ENCODE data around the gene ARFGEF3. TPM values are rescaled to one million over a fixed set of nuclear protein-coding genes. Genes with fewer than 3 reads are reported as not detected.

Gene ARFGEF3
- total RNA-seq, 1 donor, result under 0.01 TPM

DNA sequence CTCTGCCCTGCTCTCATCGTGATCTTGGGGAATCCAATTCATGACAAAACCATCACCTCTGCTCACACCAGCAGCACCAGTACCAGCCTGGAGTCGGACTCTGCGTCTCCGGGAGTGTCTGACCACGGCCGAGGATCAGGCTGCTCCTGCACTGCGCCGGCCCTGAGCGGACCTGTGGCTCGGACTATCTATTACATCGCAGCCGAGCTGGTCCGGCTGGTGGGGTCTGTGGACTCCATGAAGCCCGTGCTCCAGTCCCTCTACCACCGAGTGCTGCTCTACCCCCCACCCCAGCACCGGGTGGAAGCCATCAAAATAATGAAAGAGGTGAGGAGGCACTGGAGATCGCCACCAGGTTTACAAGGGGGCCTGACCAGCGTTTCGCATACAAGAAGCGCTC is 93.7 kb downstream of the ARFGEF3 start:
- no peaks in the 10 kb centered on the region for H3K9me3 ChIP-seq (ENCODE audit: low read depth, low read length)

DNA sequence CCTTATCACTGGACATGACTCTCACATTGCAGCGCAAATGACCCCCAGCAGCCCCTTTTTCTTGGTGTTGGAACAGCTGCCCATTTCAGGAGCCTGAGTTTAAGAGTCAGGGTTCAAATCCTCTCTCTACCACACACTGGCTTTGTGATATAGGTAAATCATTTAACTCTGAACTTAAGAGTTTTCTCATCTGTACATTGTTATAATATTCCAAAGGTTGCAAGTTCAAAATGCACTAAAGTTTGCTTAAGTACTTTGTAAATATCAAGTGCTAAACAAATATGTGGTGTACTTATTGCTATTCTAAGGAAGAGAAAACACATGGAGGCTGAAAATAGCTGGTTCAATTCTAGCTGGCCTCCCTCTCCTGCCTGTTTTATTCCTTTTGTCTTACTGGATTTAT is 95.9 kb downstream of the ARFGEF3 start:
- Histone ChIP-seq H3K4me3 (ENCODE audit: low read length) (no peak overlapping the region), H3K27me3 (ENCODE audit: insufficient read depth, low read length) (peaks cover 3% of the 10 kb centered on the region), H3K4me1 (ENCODE audit: insufficient read depth, low read length) (no peaks in the 10 kb centered on the region), H3K9me3 (ENCODE audit: low read depth, low read length) (no peaks in the 10 kb centered on the region)

More for the DNA sequence above, 93.7 kb downstream of the ARFGEF3 start:
- Histone ChIP-seq H3K4me3 (ENCODE audit: low read length) (no peak overlapping the region), H3K4me1 (ENCODE audit: insufficient read depth, low read length) (no peaks in the 10 kb centered on the region), H3K27me3 (ENCODE audit: insufficient read depth, low read length) (no peaks in the 10 kb centered on the region)

DNA sequence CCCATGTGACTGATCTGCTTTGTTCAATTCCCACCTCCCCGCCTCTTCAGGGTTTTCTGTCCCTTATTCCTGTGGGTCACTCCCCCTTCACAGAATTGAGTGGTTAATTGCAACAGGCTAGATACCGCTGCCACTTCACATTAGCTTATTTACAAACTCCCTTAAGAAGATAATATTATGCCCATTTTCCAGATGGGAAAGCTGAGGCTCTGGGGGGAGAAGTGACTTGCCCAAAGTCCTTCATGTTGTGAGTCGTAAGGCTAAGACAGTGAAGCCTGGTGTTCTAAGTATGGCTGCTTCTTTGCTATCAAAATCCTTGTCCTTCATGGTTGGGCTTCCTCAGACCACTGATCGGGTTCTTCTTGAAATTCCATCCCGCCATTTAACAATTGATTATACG is 96.5 kb downstream of the ARFGEF3 start:
- Histone ChIP-seq H3K4me1 (ENCODE audit: insufficient read depth, low read length) (no peaks in the 10 kb centered on the region), H3K9me3 (ENCODE audit: low read depth, low read length) (no peaks in the 10 kb centered on the region), H3K4me3 (ENCODE audit: low read length) (no peak overlapping the region), H3K27me3 (ENCODE audit: insufficient read depth, low read length) (peaks cover 3% of the 10 kb centered on the region)

DNA sequence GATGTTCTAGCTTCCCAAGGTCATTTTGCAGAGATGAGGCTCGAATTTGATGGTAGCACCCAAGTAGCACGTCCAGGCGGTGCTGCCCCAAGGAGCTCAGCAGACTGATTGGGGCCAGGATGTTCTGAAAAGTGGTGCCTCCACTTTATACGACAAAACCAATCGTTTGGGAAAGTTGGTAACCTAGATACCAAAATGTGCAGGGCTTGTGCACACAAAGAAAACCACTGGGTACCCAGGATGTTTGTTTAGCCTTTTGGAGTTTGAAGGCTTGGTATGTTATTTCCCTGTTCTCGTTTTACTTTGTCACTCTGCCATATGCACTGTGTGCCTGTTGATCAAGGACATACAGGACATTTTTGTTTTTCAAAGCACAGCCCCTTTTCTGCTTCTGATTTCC is 97.3 kb downstream of the ARFGEF3 start:
- peaks cover 3% of the 10 kb centered on the region for H3K27me3 ChIP-seq (ENCODE audit: insufficient read depth, low read length)
- no peaks in the 10 kb centered on the region for H3K4me1 ChIP-seq (ENCODE audit: insufficient read depth, low read length)
- no peak overlapping the region for H3K4me3 ChIP-seq (ENCODE audit: low read length)
- H3K9me3 ChIP-seq (ENCODE audit: low read depth, low read length), result no peaks in the 10 kb centered on the region

DNA sequence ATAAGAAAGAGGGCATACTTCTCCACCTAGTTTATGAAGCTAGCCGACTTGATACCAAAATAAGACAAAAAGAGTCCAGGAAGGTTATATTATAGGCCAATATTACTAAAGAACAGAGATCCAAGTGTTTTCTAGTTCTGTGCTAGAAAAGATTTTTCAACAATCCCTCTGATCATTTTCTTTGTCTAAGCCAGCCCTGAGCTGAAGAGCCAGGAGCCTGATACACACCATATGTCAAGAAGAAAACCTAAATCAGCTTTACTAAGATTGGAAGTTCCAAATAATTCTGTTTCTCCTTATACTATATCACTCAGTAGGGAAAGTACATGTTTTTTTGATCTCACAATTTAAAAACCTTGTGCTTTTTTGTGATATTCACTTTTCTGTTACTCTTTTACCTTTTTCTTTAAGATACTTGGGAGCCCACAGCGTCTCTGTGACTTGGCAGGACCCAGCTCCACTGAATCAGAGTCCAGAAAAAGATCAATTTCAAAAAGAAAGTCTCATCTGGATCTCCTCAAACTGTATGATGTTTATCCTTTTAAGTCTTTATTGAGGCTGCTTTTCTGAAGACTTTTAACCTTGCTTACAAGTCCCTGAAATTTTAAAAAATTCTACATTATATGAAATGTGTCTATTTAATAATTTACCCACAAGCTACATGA is 99.5 kb downstream of the ARFGEF3 start:
- H3K9me3 ChIP-seq (ENCODE audit: low read depth, low read length), result no peaks in the 10 kb centered on the region
- peaks cover 3% of the 10 kb centered on the region for H3K27me3 ChIP-seq (ENCODE audit: insufficient read depth, low read length)
- no peaks in the 10 kb centered on the region for H3K4me1 ChIP-seq (ENCODE audit: insufficient read depth, low read length)
- H3K4me3 ChIP-seq (ENCODE audit: low read length), result no peak overlapping the region

DNA sequence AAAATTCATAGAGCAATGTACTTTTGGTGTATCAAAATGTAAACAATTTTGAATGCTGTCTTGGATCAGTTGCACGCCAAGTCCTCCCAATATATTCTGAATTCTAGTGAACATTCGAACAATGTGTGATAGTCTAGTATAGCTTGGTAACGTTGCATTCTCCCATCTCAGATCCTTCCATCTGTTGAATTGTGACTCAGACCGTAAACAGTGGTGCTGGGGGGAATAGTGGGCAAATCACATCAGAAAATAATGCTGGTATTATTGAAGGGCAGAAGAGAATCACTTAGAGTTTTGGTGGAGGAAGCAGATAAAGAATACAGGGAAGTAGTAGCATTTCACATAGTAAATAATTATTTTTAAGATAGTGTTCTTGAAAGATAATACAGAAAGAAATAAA is 102.2 kb downstream of the ARFGEF3 start:
- Histone ChIP-seq H3K27me3 (ENCODE audit: insufficient read depth, low read length) (peaks cover 3% of the 10 kb centered on the region), H3K4me1 (ENCODE audit: insufficient read depth, low read length) (no peaks in the 10 kb centered on the region), H3K9me3 (ENCODE audit: low read depth, low read length) (no peaks in the 10 kb centered on the region), H3K4me3 (ENCODE audit: low read length) (no peak overlapping the region)

DNA sequence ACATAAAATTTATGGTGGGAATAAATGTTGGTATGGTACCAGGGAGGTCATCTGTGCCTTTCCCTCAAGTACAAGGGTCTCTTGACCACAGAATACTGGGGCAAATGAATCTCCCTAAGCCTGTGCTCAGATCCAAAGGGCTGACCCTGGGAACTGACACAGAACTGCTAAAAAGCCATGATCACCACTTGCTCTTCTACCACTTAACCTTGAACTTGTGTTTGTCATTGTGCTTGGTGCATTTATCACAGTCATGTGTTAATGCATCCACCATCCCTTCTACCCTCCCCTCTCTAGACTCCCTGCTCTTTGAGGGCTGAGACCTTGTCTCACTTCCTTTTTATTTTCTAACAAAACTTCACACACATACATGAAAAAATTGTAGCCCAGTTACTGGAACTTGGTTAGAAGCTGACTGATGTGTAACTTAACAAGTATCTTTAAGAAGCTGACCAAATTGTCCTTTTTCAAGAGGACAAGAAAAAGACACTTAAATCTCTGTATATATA is 102.7 kb downstream of the ARFGEF3 start:
- peaks cover 3% of the 10 kb centered on the region for H3K27me3 ChIP-seq (ENCODE audit: insufficient read depth, low read length)
- no peaks in the 10 kb centered on the region for H3K9me3 ChIP-seq (ENCODE audit: low read depth, low read length)
- H3K4me3 ChIP-seq (ENCODE audit: low read length), result no peak overlapping the region
- no peaks in the 10 kb centered on the region for H3K4me1 ChIP-seq (ENCODE audit: insufficient read depth, low read length)

DNA sequence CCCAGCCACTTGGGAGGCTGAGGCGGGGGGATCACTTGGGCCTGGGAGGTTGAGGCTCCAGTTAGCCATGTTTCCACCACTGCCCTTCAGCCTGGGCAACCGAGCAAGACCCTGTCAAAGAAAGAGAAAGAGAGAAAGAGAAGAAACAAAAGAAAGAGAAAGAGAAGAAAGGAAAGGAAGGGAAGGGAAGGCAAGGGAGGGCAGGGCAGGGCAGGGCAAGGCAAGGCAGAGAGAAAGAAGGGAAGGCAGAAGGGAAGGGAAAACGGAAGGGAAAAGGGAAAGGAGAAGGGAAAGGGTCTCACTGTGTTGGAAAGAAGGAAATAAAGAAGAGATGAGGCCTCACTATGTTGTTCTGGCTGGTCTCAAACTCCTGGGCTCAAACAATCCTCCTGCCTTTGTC is 104.4 kb downstream of the ARFGEF3 start:
- H3K27me3 ChIP-seq (ENCODE audit: insufficient read depth, low read length), result no peaks in the 10 kb centered on the region
- H3K4me1 ChIP-seq (ENCODE audit: insufficient read depth, low read length), result no peaks in the 10 kb centered on the region
- no peaks in the 10 kb centered on the region for H3K9me3 ChIP-seq (ENCODE audit: low read depth, low read length)
- H3K4me3 ChIP-seq (ENCODE audit: low read length), result no peak overlapping the region

DNA sequence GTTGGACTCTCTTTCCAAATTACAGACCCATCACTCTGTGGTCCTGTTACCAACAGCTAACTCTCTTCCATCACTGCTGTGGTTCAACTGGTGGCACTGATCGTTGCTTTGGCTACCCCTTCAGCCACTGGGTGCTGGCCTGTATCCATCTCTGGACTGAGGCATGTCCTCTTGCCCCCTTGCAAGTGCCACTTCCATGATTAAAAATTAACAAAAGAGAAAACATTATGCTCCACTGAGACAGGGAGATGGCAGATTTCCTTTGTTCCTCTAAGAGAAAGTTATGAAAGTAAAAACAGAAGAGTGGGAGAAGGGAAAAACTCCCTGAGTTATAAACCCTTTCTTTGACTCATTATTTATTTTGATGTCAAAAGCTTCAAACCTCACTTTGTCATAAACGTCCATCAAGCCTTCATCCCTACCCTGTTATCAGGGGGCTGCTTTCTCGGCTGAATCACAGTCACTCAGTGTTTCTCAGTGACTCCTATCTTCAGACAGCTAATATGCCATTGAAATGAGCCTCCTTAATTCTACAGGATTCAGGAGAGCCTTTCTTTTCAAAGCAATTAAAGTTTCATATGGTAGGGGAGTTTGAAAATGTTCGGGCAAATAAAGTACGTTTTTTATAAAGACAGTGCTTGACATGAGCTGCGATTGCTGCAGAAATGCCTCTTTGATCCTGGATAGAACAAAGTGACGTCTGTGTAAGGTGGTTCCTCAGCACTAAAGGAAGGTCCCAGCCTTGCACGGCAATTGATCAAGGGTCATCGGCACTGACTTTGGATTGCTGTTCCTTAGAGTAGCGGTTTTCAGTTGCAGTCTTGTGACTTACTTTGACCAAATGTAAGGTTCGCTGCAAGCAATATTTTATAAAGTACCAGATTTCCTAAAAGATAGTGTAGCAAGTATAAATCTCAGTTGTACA is 106.5 kb downstream of the ARFGEF3 start:
- Histone ChIP-seq H3K27me3 (ENCODE audit: insufficient read depth, low read length) (no peaks in the 10 kb centered on the region), H3K4me1 (ENCODE audit: insufficient read depth, low read length) (no peaks in the 10 kb centered on the region), H3K4me3 (ENCODE audit: low read length) (no peak overlapping the region)

DNA sequence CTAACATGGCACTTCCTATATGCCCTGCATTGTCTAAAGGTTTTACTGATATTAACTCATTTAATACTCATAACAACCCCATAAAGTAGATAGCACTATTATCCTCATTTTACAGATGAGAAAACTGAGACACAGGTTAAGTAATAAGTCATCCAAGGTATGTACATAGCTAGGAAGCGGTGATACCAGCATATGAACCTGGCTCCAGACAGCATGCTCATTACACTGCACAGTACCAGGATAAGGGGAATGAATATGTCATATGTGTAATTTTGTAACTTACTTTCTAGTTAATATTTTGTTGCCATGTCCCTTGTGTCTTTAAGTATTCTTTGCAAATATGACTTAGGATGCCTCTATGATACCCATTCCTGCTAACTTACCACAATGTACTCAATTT is 109.7 kb downstream of the ARFGEF3 start:
- H3K4me1 ChIP-seq (ENCODE audit: insufficient read depth, low read length), result no peaks in the 10 kb centered on the region
- no peak overlapping the region for H3K4me3 ChIP-seq (ENCODE audit: low read length)
- no peaks in the 10 kb centered on the region for H3K9me3 ChIP-seq (ENCODE audit: low read depth, low read length)
- no peaks in the 10 kb centered on the region for H3K27me3 ChIP-seq (ENCODE audit: insufficient read depth, low read length)

More for the DNA sequence above, 106.5 kb downstream of the ARFGEF3 start:
- H3K9me3 ChIP-seq (ENCODE audit: low read depth, low read length), result no peaks in the 10 kb centered on the region

DNA sequence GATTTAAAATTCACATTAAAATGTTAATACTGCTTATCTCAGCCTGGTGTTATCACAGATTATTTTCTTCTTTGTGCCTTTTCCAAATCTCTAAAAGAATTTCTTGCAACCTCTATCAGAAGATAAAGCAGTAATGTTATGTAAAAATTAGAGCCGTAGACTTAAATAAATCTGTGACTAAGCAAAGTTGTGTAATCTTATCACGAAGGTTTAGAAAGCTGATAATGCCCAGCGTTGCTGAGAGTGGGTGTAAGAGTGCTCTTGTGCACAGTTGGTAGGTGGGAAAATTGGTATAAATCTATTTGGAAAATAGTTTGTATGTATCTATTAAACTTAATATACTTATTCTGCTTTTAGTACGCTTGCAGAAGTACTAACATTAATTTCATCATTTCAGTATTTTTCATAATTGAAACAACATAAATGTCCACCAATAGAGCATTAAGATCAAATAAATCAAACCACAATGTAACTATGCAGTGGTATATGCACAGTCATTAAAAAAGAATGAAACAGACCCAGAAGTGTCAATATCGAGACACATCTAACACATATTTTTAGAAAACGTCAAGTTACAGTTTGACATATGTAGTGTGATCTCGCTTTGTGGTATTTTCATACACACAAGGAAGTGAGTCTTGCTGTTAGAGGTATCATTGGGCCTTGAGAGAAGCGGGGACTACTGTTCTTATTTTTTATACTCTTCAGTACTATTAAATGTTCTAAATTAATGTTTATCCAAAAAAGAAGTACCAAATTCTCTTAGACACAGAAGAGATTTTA is 111.0 kb downstream of the ARFGEF3 start:
- Histone ChIP-seq H3K4me3 (ENCODE audit: low read length) (no peak overlapping the region), H3K27me3 (ENCODE audit: insufficient read depth, low read length) (no peaks in the 10 kb centered on the region), H3K4me1 (ENCODE audit: insufficient read depth, low read length) (no peaks in the 10 kb centered on the region), H3K9me3 (ENCODE audit: low read depth, low read length) (no peaks in the 10 kb centered on the region)

DNA sequence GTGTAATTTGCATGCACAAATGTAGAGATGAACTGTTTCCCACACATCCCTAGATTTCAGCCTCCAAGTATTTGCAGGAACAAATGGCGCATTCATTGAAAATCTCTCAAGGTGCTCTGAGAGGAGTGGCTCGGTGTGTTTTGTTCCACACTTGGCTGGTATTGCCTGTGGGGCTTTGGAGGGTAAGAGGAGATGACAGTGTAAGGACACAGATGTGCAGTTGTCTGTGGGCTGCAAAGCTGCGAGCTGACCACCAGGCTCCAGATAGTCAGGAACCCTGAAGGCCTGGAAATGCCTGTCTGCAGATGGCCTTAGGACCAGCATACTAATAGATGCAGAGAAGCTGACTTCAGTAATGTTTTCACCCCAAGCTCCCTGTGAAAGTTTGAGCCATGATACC is 114.2 kb downstream of the ARFGEF3 start:
- Histone ChIP-seq H3K4me1 (ENCODE audit: insufficient read depth, low read length) (no peaks in the 10 kb centered on the region), H3K9me3 (ENCODE audit: low read depth, low read length) (no peaks in the 10 kb centered on the region), H3K27me3 (ENCODE audit: insufficient read depth, low read length) (no peaks in the 10 kb centered on the region), H3K4me3 (ENCODE audit: low read length) (no peak overlapping the region)

DNA sequence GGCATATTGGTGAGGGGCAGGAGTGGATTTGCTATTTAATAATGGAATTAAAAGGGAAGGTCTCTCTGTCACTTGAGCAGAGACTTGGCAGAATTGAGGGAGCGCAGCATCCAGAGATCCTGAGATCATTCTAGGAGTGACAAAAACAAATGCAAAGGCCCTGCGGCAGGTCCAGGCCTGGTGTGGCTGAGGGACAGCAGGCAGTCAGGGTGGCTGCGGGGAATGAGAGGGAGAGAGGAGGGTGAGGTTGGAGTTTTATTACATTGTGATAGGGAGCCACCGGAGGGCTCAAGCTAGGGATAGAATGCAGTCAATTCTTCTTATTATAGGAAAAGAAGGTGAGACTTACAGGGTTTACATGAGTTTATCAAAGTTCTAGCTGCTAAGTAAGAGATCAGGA is 116.1 kb downstream of the ARFGEF3 start:
- Histone ChIP-seq H3K9me3 (ENCODE audit: low read depth, low read length) (no peaks in the 10 kb centered on the region), H3K4me3 (ENCODE audit: low read length) (no peak overlapping the region), H3K4me1 (ENCODE audit: insufficient read depth, low read length) (no peaks in the 10 kb centered on the region), H3K27me3 (ENCODE audit: insufficient read depth, low read length) (no peaks in the 10 kb centered on the region)

DNA sequence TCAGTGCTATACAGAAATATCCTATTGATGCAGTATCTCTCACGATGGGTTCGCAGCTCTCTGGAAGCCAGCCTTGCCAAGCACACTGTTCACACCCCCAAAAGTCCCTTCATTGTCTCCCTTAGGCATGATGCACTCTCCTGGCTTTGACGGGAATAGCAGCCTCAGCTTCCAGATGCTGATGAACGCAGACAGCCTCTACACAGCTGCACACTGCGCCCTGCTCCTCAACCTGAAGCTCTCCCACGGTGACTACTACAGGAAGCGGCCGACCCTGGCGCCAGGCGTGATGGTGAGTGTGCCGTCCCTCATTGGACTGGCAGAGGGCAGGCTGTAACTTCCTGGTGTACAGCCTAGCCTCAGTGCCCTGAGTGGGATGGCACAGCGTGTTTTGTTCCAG is 116.6 kb downstream of the ARFGEF3 start:
- Histone ChIP-seq H3K4me3 (ENCODE audit: low read length) (no peak overlapping the region), H3K27me3 (ENCODE audit: insufficient read depth, low read length) (no peaks in the 10 kb centered on the region)

DNA sequence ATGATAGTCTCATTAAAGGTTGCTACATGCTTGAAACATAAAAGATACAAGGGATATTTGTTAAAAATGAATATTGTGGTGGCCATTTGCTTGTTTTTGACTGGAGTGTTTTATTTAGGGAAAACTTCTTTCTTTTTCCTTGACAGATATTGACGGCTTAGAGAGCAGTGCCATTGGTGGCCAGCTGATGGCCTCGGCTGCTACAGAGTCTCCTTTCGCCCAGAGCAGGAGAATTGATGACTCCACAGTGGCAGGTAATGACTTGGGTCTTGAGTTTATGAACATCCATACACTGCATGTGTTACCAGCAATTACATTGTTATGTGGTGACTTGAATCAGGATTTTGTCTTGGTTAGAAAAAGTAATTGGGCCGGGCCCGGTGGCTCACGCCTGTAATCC is 124.1 kb downstream of the ARFGEF3 start:
- Histone ChIP-seq H3K4me3 (ENCODE audit: low read length) (no peak overlapping the region), H3K4me1 (ENCODE audit: insufficient read depth, low read length) (no peaks in the 10 kb centered on the region), H3K9me3 (ENCODE audit: low read depth, low read length) (no peaks in the 10 kb centered on the region), H3K27me3 (ENCODE audit: insufficient read depth, low read length) (no peaks in the 10 kb centered on the region)

More for the DNA sequence above, 116.6 kb downstream of the ARFGEF3 start:
- H3K4me1 ChIP-seq (ENCODE audit: insufficient read depth, low read length), result no peaks in the 10 kb centered on the region
- H3K9me3 ChIP-seq (ENCODE audit: low read depth, low read length), result no peaks in the 10 kb centered on the region

All from mononuclear cell (primary cell).